Caco-2 (cell line): ENCODE data around the gene PEX5. TPM values are rescaled to one million over a fixed set of nuclear protein-coding genes. Genes with fewer than 3 reads are reported as not detected.

Source experiments
- BruUV-seq: library from RNA; stranded (reverse); fragments of 400-500 nt; replicated peaks from 2 replicates; lab custom pipeline; 2021; lab: Mats Ljungman, UMichigan
- CTCF ChIA-PET: fragments of 300-600 bp; sonication (Branson Sonifier 250); formaldehyde crosslinking; loops from one replicate; lab custom pipeline; 2022; ENCODE audit warnings: antibody characterized with exemption; lab: Charles Lee
- POLR2A ChIA-PET: fragments of 300-600 bp; sonication (Branson Sonifier 250); formaldehyde crosslinking; loops from one replicate; lab custom pipeline; 2022; ENCODE audit warnings: antibody characterized with exemption; lab: Charles Lee
- DNase-seq, 2 experiments: peaks; one replicate each; pipeline versions ENCODE4 v3.0.0 to v3.0.0-alpha.2; 2020 to 2022
- H3K27me3 ChIP-seq: replicated peaks from 2 replicates; pipeline ENCODE4 v1.6.0; 2011; ENCODE audit warnings: low read length; ENCODE audit not compliant: control insufficient read depth, insufficient read depth
- H3K36me3 ChIP-seq: 2 replicates; pipeline ENCODE4 v1.5.1; 2011; ENCODE audit warnings: low read length; ENCODE audit not compliant: control insufficient read depth, insufficient read depth
- H3K4me1 ChIP-seq: fragments of 250-450 bp; sonication (Bioruptor Pico); 2 replicates; pipeline ENCODE4 v1.5.1; 2020; ENCODE audit warnings: mild to moderate bottlenecking
- H3K4me3 ChIP-seq: 2 replicates; pipeline ENCODE4 v1.5.1; 2011; ENCODE audit warnings: low read depth, mild to moderate bottlenecking, control low read depth, low read length
- H3K9me3 ChIP-seq: fragments of 250-450 bp; sonication (Bioruptor Pico); 2 replicates; pipeline ENCODE4 v1.5.1; 2020; ENCODE audit warnings: mild to moderate bottlenecking, moderate library complexity
- H3K27ac Mint-ChIP-seq: one replicate; pipeline ENCODE4 v1.8.0; 2022; ENCODE audit warnings: mixed read lengths; ENCODE audit not compliant: unreplicated experiment
- H3K27me3 Mint-ChIP-seq: one replicate; pipeline ENCODE4 v1.8.0; 2022; ENCODE audit warnings: mixed read lengths; ENCODE audit not compliant: insufficient read depth, unreplicated experiment
- H3K36me3 Mint-ChIP-seq: one replicate; pipeline ENCODE4 v1.8.0; 2022; ENCODE audit warnings: mild to moderate bottlenecking, mixed read lengths; ENCODE audit not compliant: insufficient read depth, unreplicated experiment
- H3K4me1 Mint-ChIP-seq: one replicate; pipeline ENCODE4 v1.8.0; 2022; ENCODE audit warnings: low read depth, mixed read lengths; ENCODE audit not compliant: unreplicated experiment
- H3K4me3 Mint-ChIP-seq: one replicate; pipeline ENCODE4 v1.8.0; 2022; ENCODE audit warnings: mild to moderate bottlenecking, moderate library complexity, mixed read lengths; ENCODE audit not compliant: unreplicated experiment
- H3K9me3 Mint-ChIP-seq: one replicate; pipeline ENCODE4 v1.8.0; 2022; ENCODE audit warnings: mixed read lengths; ENCODE audit not compliant: unreplicated experiment
- CTCF ChIP-seq, 2 experiments: fragments of 200-600 bp in 1 of 2; IDR thresholded peaks; 1 replicate in 1 of 2; 2 replicates in 1 of 2; pipeline versions ENCODE4 v1.5.1 to v1.8.0; 2011 to 2022; ENCODE audit warnings: antibody characterized with exemption in 1 of 2, control low read depth in 1 of 2, inconsistent platforms in 1 of 2, low read depth in 1 of 2, low read length in 1 of 2, mild to moderate bottlenecking in 1 of 2, moderate library complexity in 1 of 2; ENCODE audit not compliant: insufficient read depth in 1 of 2, severe bottlenecking in 1 of 2, unreplicated experiment in 1 of 2
- intact Hi-C: fragments of 100-400 bp; cut with micrococcal nuclease; formaldehyde crosslinking; loops from one replicate; pipeline ENCODE4 v1.10.0; 2022; ENCODE audit not compliant: unreplicated experiment
- total RNA-seq: library from RNA; stranded (reverse); gene quantifications from 2 replicates; pipeline ENCODE4 v1.2.3, GENCODE V29; 2022

The PEX5 gene
- total RNA-seq, 1 experiment from 2014 or later, result 74.5 TPM

GRCh38 chr12:7142056-7142644 is 47.3 kb upstream of the PEX5 start:
- Mint-ChIP-seq H3K4me1 (no peaks in the 10 kb centered on the region), H3K36me3 (peaks cover 11% of the 10 kb centered on the region), H3K27me3 (no peaks in the 10 kb centered on the region), H3K9me3 (no peaks in the 10 kb centered on the region), H3K27ac (no peak overlapping the region), H3K4me3 (no peak overlapping the region)
- intact Hi-C loops, result loop anchor here (1.0 kb wide), 3 partner anchors 46 to 496 kb away; no protein-coding TSS in a partner anchor
- ChIA-PET POLR2A (no interaction called here), CTCF (interaction anchor here (0.7 kb wide), 4 partner anchors 13 to 129 kb away, joined by 3 to 6 read pairs (median 4); partner anchors contain the start of gene RBP5)
- peak; percentile 75 to 81 for DNase-seq
- Histone ChIP-seq H3K9me3 (no peaks in the 10 kb centered on the region), H3K4me1 (no peaks in the 10 kb centered on the region), H3K4me3 (no peak overlapping the region), H3K36me3 (no peaks in the 10 kb centered on the region), H3K27me3 (no peaks in the 10 kb centered on the region)
- no TSS peak for BruUV-seq
- peak; percentile 91 to 93 for TF ChIP-seq CTCF (IDR thresholded peaks at IDR 0.05; ENCODE audit: insufficient read depth in 1 of 2, low read depth in 1 of 2, low read length in 1 of 2, severe bottlenecking in 1 of 2, unreplicated experiment in 1 of 2)

GRCh38 chr12:7142809-7143465 is 46.5 kb upstream of the PEX5 start:
- intact Hi-C loops, result loop anchor here (1.0 kb wide), 3 partner anchors 45 to 495 kb away; no protein-coding TSS in a partner anchor

More at GRCh38 chr12:7142809-7143465, 46.5 kb upstream of the PEX5 start:
- H3K4me3 Mint-ChIP-seq, result no peak overlapping the region
- no peak overlapping the region for H3K4me3 ChIP-seq
- POLR2A ChIA-PET, result no interaction called here
- H3K9me3 Mint-ChIP-seq, result no peaks in the 10 kb centered on the region
- H3K27me3 ChIP-seq, result no peaks in the 10 kb centered on the region
- CTCF ChIA-PET, result interaction anchor here (0.7 kb wide), 2 partner anchors 12 to 20 kb away, joined by 3 read pairs; no protein-coding TSS in a partner anchor
- no peaks in the 10 kb centered on the region for H3K4me1 ChIP-seq
- no peak overlapping the region for H3K27ac Mint-ChIP-seq
- DNase-seq, result no peak
- no peaks in the 10 kb centered on the region for H3K27me3 Mint-ChIP-seq
- no peaks in the 10 kb centered on the region for H3K4me1 Mint-ChIP-seq
- no peak for TF ChIP-seq CTCF (IDR thresholded peaks at IDR 0.05; ENCODE audit: insufficient read depth in 1 of 2, low read depth in 1 of 2, low read length in 1 of 2, severe bottlenecking in 1 of 2, unreplicated experiment in 1 of 2)
- H3K36me3 Mint-ChIP-seq, result peaks cover 14% of the 10 kb centered on the region
- no peaks in the 10 kb centered on the region for H3K36me3 ChIP-seq
- BruUV-seq, result no TSS peak
- H3K9me3 ChIP-seq, result no peaks in the 10 kb centered on the region
